ENCODE measurements around the gene EFHC1.
"Not testable (repeated sequence)": the region's sequence is repeated elsewhere in the genome, so short reads cannot be mapped to it uniquely, and the experiment has no call there.

The EFHC1 gene

DNA sequence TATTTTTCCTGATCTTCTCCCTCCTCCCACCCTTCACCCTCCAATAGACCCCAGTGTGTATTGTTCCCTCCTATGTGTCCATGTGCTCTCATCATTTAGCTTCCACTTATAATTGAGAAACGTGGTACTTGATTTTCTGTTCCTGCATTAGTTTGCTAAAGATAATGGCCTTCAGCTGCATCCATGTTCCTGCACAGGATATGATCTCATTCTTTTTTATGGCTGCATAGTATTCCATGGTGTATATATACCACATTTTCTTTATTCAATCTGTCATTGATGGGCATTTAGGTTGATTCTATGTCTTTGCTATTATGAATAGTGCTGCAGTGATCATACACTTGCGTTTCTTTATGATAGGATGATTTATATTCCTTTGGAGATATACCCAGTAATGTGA lies 41.1 kb downstream of the EFHC1 start:
- DNase-seq = not testable (repeated sequence)

DNA sequence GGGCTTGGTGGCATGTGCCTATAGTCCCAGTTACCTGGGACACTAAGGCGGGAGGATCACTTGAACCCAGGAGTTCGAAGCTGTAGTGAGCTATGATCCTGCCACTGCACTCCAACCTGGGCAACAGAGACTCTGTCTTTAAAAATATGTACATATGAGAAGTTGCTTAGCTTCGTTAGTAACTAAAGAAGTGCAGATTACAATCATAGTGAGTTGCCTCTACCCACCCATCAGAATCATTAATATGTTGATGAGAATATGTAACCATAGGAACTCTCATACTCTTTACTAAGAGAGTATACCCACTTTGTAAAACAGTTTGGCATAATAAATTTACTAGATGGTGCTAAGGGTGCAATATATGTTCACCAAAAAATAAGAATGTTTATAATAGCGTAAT lies 54.0 kb downstream of the EFHC1 start:
- no peak for DNase-seq

DNA sequence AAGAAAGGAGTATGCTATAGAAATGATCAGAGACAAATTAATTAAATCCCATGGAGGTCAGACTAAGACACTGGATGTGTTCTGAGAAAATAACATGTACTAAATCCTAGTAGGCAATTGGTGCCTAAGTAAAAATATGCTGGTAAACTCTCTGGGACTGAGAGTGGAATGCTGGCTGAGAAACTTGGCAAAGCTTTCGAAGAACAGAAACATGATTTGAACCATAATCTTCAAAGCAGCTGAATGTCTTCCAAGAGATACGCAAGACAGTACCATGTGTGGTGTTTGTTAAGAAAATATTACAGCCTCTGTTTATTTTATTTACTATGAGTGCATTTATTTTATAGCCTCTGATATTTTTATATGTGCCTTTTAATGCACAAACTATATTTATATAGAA lies 55.2 kb downstream of the EFHC1 start:
- no peak for DNase-seq

GRCh38 chr6:52482903-52483670 lies 62.9 kb downstream of the EFHC1 start:
- no peak for DNase-seq

- DNase-seq = no peak
These were observed 63.5 kb downstream of the EFHC1 start for GRCh38 chr6:52483671-52484003.

- no peak for DNase-seq
These were observed 69.7 kb downstream of the EFHC1 start for GRCh38 chr6:52489881-52490280.

GRCh38 chr6:52491203-52492069 lies 71.3 kb downstream of the EFHC1 start:
- no peak for DNase-seq

DNA sequence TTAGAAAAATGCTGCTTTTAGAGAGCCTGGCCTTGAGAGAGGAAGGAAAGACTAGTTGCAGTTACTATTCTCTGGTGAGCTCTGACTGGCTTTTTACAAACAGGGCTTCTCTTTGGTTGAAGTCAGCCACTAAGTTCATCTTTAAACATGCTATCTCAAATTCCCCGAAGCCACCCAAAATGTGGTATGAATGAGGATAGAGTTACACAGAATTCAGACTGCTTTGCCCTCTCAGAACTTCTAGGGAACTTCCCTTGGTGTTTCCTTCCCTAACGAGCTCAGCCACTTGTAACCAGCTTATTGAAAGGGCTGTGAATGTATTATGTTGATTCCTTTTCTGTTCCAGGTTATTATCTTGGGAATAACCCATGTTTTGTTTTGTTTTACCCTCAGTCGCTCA lies 73.5 kb downstream of the EFHC1 start:
- DNase-seq = no peak

DNA sequence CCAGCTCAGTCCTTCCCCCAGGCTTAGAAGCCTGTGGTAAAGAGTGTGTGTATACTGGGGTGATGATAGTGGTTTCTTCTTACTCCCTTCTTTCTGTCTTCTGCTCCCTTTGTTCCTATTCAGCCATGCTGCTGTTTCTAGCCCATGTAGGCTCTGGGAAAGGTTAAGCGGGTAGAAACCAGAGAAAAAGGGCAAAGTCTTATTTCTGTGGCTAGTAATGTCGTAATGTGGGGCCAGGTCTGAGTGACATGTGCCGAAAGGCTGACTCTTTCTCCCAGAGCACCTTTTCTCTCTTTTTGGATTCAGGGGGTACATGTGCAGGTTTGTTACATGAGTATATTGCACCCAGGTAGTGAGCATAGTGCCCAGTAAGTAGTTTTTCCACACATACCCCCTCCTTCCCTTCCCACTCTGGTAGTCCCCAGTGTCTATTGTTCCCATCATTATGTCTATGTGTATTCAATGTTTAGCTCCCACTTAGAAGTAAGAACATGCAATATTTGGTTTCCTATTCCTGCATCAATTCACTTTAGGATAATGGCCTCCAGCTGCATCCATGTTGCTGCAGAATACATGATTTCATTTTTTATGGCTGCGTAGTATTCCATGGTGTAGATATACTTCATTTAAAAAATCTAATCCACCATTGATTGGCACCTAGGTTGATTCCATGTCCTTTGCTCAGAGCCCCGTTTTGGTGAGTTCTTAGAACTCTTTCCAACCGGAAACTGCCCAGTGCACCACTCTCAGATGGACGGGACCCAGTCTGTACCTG lies 74.3 kb downstream of the EFHC1 start:
- DNase-seq = no peak

DNA sequence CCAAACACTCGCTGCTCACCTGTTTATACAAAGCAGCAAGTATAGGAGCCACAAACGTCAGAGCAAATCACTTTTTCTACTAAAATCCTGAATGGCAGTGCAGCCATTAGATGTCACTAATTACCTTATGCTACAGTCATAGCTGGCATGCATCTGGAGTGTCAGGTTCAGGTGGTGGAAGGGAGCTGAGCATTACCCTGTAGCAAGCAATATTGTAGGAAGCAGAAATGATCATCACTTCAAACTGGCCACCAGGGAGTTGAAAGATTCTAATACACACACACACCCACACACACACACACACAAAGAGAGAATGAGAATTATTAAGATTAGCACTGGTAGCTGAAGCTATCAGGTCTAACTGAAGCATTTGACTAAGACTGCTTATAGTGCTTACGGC lies 75.8 kb downstream of the EFHC1 start:
- DNase-seq = no peak

DNA sequence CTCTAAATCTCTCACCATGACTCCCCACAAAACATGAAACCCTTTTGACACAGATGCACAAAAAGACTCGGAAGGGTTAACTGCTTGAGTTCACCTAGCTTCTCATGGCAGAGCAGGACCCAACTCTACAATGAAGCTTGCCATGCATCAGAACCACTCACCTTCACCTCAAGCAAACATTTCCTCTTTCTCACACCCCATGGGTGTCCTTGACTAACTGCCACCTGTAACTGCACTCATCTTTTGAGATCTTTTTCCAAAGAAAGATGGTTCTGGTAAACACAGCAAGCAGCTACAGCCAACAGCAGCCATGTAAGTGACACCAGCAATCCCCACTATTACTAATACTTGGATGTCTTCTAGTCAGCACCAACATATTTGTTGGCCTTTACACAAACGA lies 76.5 kb downstream of the EFHC1 start:
- DNase-seq = no peak

DNA sequence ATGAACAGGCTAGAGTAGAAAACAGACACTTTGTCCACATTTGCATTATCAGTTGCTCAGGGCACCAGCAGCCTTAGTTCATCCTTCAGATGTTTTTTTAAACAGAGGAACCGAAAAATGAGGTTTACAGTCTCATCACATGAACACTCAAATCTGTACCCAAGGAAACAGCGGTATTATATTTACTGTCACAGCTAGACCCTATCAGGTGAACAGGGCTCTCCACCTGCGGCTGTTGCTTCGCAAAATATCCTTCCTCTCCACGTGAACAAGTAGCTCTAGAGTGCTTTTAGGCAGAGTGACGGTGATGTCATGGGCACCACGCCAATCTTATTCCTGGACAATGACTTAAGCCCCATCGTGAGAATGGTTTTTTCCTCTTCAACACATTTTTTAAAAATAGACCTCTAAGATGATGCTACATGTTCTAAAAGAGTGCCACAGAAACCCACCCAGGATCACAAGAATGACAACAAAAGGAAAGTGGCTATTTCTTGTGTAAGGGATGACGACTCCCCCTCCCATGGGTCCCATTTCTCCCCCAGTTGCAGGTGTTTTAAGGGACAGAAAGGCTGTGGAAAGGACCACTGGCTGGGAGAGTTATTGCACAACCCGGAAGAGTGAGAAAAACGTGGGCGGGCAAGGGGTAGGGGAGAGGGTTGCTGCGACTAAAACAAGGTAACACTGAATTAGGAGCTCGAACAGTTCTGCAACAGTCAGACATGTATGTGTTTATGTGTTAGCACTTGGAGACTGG lies 77.7 kb downstream of the EFHC1 start:
- DNase-seq = no peak

DNA sequence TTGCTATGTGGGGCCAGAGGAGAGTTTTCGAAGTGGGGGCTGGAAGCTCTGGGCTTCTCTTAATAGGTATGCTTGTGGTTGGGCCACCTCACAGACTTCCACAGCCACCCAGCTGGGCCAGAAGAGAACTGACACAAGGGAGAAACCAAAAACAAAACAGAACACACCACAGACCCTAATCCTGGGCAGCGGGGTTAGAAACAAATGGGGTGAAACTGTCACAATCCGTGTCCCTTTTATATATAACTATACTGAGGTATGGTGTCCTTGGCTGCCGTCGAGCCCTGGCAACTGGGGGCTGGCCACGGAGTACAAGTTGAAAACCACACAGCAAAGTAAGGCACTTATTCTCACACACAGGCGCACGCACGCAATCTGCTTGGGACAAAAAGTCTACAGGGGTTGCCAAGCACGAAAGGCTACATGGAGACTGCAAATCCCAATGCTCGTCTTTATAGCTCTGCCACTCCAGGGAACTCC lies 78.4 kb downstream of the EFHC1 start:
- no peak for DNase-seq

GRCh38 chr6:52499026-52499425 lies 78.9 kb downstream of the EFHC1 start:
- DNase-seq = no peak

DNA sequence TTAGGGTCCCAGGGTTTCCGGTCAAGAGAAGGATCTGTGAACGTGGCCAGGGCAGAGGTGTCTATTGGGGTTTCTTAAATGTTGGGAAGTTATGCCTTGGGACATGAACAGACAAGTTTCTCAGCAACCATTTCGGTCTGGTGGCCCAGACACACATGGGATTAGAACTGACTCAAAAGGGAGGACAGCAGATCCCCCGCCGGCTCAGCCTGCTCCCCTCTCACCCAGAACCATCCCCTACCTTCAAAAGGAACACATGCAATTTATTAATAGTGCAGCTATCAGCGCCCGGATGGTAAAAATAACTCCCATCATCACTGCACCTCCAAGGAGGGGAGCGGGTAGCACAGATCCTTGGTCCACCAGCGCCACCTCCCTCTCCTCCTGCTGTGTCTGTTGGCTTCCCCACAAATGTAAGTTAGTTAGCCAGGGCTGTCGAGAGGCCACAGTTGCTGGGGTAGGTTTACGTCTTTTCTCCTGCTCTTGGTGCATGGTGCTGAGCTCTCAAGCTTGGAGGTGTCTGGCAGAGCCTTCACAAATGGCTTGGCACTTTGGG lies 79.6 kb downstream of the EFHC1 start:
- no peak for DNase-seq

- DNase-seq = no peak
These were observed 80.3 kb downstream of the EFHC1 start for GRCh38 chr6:52500238-52501129.

DNA sequence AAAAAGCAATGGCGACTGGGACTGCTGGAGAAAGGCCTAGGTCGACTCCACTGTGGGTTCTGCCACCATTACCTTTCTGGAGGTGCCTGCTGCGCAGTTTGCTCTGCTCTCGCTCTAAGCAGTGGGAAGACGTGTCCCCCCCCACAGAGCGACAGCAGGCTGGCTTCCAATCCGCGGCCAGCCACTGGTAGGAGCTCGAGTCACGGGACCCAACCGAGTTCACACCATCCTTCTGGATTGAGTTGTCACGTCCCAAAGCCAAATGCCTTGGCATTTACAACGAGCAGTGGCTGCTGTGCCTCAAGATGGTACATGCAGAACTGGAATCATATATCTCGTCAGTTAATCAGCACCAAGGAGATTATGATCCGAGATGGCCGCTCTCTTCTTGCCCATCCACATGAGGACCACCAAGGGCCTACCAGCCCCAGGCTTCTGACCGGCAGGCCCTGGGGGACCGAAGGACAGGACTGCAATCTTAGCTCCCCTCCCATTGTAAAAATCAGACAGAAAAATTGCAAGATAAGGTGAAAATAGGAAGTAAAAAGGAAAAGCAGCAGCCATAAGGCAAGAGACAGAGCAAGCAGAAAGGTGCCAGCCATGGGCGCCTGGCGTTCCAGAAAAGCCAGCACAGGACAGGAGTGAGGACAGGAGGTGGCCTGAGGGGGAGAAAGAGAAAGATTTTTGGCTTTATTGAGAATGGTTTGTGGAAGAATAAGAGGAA lies 82.3 kb downstream of the EFHC1 start:
- no peak for DNase-seq

DNA sequence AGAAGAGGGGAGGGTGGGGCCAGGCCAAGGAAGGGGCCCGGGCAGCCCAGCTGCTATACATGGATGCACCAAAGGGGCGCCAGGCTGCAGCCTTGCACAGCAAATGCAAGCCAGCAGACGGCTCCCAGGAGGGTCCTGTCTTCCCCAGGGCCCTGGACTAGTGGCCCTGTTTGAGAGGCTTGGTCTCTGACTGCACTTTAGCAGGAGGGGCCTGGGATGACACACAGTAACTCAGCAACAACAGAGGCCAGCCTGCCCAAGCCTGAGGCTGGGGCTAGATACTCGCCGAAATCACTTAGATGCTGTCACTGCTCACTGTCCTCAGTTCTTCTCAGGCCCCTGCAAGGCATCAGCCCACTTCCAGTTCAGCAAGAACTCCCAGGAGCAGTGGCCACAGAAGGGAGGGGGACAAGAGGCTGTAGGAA lies 83.2 kb downstream of the EFHC1 start:
- no peak for DNase-seq

- DNase-seq = no peak
These were observed 84.0 kb downstream of the EFHC1 start for GRCh38 chr6:52503851-52504781.

GRCh38 chr6:52504782-52505136 lies 84.6 kb downstream of the EFHC1 start:
- DNase-seq = no peak
